AG09319 (cell line): Measurements from ENCODE around the gene TNFAIP8L3.

Experiments
- DNase-seq: peaks from one replicate; pipeline ENCODE4 v3.0.0-alpha.2; 2010; ENCODE audit warnings: low read depth; ENCODE audit errors: extremely low read depth
- CTCF ChIP-seq: IDR thresholded peaks from 2 replicates; pipeline ENCODE4 v1.5.1; 2011; ENCODE audit warnings: low read depth, mild to moderate bottlenecking, inconsistent platforms, low read length, moderate library complexity

Gene TNFAIP8L3

GRCh38 chr15:51075364-51075763 is 19.3 kb downstream of the TNFAIP8L3 start:
- no peak for TF ChIP-seq CTCF
- DNase-seq: no peak

GRCh38 chr15:51074926-51075325 is 19.8 kb downstream of the TNFAIP8L3 start:
- no peak for TF ChIP-seq CTCF
- no peak for DNase-seq

GRCh38 chr15:51071578-51071977 is 23.1 kb downstream of the TNFAIP8L3 start:
- TF ChIP-seq CTCF: no peak

GRCh38 chr15:51069983-51070382 is 24.7 kb downstream of the TNFAIP8L3 start:
- no peak for DNase-seq
- TF ChIP-seq CTCF: no peak

More at GRCh38 chr15:51071578-51071977, 23.1 kb downstream of the TNFAIP8L3 start:
- no peak for DNase-seq

GRCh38 chr15:51067510-51067909 is 27.2 kb downstream of the TNFAIP8L3 start:
- TF ChIP-seq CTCF: no peak

GRCh38 chr15:51065781-51066180 is 28.9 kb downstream of the TNFAIP8L3 start:
- no peak for DNase-seq
- TF ChIP-seq CTCF: no peak

More at GRCh38 chr15:51067510-51067909, 27.2 kb downstream of the TNFAIP8L3 start:
- DNase-seq: no peak

GRCh38 chr15:51065261-51065660 is 29.4 kb downstream of the TNFAIP8L3 start:
- DNase-seq: no peak
- no peak for TF ChIP-seq CTCF
